ENCODE results near the gene CACNA2D2.

DNA sequence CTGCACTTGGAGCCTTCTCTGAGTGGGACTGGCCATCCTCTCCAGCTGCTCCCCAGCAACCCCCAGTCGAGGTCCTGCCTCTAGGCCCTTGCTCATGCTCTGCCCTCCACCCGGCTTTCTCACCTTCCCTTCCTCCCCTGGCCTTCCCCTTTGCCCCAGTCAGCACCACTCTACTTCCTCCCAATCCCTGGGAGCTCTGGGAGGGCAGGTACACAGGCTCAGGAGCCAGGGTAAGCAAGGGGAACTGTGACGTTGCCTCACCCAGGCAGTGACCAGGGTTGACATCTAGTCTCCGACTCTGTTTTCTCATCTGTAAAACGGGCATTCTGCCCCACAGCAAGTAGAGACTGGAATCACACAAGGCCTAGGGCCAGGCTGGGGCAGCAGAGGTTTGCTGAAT is 77.5 kb downstream of the CACNA2D2 start:
- TF ChIP-seq EZH2 (IDR thresholded peaks at IDR 0.05; ENCODE audit: low read depth): no peak
- TF ChIP-seq, protein P1, sequence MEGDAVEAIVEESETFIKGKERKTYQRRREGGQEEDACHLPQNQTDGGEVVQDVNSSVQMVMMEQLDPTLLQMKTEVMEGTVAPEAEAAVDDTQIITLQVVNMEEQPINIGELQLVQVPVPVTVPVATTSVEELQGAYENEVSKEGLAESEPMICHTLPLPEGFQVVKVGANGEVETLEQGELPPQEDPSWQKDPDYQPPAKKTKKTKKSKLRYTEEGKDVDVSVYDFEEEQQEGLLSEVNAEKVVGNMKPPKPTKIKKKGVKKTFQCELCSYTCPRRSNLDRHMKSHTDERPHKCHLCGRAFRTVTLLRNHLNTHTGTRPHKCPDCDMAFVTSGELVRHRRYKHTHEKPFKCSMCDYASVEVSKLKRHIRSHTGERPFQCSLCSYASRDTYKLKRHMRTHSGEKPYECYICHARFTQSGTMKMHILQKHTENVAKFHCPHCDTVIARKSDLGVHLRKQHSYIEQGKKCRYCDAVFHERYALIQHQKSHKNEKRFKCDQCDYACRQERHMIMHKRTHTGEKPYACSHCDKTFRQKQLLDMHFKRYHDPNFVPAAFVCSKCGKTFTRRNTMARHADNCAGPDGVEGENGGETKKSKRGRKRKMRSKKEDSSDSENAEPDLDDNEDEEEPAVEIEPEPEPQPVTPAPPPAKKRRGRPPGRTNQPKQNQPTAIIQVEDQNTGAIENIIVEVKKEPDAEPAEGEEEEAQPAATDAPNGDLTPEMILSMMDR (conservative IDR thresholded peaks at IDR 0.05): no peak

Data from PC-9 (cell line).